Measurements from ENCODE around the gene CDKN1B.

DNA sequence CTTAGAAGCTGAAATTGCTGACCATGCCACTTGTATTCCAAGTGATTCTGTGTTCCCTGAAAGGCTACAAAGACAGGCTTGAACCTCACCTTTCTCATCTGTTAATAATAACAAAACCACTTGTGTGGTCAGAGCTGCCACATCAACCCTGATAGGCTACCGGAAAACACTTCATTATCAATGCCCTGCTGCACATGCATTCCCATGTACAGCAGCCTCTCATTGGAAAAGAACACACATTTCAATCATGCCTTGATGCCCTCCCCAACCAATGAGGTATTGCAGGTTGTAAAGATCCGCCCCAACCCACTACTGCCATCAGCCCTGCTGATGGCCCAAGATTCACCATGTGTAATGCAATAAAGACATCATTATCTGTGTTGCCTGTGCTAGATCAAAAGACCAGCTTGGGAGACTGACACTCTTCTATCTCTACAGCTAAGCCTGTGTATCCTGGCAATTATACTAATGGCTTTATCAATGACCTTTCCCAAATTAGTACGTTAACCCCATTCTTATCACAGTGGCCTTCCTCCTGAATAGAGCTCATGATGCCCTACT is 24.0 kb upstream of the CDKN1B start:
- TF ChIP-seq POLR2A (IDR thresholded peaks at IDR 0.05): no peak
- TF ChIP-seq, protein P1, sequence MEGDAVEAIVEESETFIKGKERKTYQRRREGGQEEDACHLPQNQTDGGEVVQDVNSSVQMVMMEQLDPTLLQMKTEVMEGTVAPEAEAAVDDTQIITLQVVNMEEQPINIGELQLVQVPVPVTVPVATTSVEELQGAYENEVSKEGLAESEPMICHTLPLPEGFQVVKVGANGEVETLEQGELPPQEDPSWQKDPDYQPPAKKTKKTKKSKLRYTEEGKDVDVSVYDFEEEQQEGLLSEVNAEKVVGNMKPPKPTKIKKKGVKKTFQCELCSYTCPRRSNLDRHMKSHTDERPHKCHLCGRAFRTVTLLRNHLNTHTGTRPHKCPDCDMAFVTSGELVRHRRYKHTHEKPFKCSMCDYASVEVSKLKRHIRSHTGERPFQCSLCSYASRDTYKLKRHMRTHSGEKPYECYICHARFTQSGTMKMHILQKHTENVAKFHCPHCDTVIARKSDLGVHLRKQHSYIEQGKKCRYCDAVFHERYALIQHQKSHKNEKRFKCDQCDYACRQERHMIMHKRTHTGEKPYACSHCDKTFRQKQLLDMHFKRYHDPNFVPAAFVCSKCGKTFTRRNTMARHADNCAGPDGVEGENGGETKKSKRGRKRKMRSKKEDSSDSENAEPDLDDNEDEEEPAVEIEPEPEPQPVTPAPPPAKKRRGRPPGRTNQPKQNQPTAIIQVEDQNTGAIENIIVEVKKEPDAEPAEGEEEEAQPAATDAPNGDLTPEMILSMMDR (IDR thresholded peaks at IDR 0.05): no peak
